T-helper 2 cell (primary cell): ENCODE data around the gene DOCK2.
"Not testable (repeated sequence)": the region's sequence is repeated elsewhere in the genome, so short reads cannot be mapped to it uniquely, and the experiment has no call there.

Source experiments
- DNase-seq, 5 experiments: peaks; one replicate each; pipeline versions ENCODE4 v3.0.0 to v3.0.0-alpha.2; 2012 to 2022
- total RNA-seq, 2 donors: gene quantifications; one replicate each; lab custom pipeline; 2026; lab: John Stamatoyannopoulos, UW

Gene DOCK2
- 483 to 500 reads per million in 2 donors for total RNA-seq

DNA sequence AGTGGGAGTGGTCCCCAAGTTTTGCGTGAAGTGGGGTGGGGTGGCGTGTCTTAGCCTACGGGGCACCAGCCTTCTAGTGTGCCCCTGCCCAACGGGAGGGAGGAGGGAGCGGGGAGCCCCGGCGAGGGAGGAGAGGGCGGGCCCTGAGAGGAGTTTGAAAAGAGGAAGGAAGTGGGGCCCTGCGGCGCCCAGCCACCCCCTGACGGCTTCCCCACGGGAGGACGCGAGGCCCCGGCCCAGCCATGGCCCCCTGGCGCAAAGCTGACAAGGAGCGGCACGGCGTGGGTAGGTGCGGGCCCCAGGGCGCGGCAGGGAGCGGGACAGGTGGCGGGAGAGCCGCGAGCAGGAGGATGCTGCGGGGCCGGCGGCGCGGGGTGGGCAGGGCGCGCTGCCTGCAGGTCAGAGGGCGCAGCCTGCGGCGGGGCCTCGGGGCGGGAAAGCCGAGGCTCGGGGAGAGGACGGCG, at the start of gene DOCK2:
TSS of gene DOCK2 (plus strand) at position 191 of the 464 bp plus-strand sequence. CDS start at position 243, 52 bp downstream.
- DNase-seq, result peak; percentile 30 to 88 (median 59)

DNA sequence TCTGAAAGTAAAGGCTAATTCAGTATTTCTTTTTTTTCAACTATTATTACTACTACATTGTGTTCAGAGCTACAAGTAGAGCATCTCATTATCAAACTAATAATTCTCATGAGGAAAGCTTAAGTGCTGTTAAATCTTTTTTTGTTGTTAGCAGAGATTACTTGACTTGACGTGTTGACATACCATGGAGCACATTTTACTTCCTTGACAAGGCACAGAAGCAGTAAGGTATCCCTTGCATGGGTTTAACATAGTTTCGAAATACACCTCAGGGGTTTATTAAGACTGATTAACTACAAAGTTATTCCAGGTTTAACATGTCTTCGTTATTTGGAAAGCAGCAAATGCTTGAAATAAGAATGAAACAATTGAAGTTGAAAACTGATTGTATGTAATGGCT, 46.5 kb upstream of the DOCK2 start:
- no peak for DNase-seq

DNA sequence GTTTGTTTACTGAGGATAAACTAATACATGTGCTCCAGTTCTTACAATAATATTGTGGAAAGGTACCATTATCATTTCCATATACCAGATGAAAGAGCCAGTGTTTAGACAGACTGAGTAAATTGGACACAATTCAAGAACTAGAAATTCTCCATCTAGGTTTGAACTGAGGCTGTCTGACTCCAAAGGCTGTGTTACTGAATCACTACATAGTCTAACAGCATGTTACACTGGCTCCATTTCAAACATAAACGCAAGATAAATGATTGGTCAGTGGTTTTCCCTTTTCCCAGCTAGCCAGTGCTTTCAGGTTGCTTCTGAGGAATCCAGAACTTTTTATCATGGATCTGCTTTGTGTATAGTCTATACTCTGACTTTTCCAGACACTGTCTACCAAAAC, 45.4 kb upstream of the DOCK2 start:
- DNase-seq, result no peak

DNA sequence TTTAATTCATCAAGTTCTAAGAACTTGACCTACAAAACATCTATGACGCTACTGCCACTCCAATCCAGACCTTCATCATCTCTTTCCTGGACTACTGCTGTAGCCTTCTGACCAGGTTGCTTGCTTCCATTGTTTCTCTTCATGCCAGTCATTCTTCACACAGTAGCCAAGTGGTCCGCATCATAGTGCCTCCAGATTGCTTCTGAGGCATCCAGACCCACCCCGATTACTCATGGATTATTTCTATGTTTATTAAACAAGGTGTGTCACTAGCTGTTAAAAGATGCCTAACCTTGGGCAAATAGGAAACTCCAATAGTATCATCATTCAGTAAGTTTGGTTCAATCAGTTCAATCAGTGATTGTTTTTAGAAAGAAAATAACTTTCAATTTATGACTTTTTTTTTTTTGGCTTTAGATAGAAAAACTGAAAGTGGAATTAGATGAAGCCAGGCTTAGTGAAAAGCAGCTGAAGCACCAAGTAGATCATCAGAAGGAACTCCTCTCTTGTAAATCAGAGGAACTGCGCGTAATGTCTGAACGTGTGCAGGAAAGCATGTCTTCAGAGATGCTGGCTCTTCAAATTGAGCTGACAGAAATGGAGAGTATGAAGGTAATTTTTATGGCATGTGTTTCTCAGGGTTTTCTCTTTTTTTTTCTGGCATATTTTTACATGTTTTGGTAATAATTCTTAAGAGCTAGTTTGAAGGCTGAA, 44.0 kb upstream of the DOCK2 start:
- DNase-seq, result no peak

DNA sequence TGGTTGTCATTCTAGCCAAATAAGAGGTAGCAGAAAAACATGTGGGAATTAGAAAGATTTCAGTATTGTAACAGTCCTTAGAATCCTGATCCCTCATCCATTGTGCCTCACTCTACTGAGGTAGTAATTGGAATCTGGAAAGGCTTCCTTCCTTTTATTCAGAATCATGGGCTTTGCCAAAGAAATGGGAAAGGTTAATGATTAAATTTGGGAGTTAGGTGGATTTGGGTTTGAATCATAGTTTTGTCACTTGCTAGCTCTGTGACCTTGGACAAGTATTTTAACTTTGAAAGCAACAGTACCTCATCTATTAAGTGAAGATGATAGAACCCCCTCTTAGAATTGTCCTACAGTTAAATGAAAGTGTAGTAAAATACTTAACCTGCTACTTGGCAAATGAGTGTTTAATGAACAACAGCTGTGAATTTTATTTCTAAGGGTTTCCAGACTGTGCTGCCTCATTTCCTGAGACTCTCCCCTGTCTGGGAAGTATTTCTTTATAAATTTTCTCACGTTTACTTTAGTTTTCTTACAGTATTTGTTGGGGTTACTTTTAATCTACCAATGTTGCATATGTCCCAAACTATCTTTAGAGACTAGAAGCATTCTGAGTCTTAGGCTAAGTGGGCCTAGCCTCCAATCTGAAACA, 41.8 kb upstream of the DOCK2 start:
- DNase-seq, result no peak

DNA sequence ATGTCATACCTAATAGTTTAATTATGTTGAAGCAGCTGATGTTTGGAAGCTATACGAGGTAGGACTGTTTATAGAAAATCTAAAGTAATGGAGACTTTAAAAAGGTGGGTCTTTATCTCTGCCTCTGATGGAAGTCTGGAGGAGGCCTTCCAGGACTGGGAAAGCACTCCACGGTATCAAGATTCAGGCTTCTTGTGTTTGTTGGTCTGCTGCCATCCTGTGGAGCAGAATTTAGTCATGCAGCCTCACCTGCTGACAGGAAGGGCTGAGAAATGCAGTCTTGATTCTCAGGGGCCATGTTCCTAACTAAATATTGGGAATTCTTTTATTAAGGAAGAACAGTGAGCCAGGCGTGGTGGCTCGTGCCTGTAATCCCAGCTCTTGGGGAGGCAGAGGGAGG, 37.6 kb upstream of the DOCK2 start:
- DNase-seq, result no peak

DNA sequence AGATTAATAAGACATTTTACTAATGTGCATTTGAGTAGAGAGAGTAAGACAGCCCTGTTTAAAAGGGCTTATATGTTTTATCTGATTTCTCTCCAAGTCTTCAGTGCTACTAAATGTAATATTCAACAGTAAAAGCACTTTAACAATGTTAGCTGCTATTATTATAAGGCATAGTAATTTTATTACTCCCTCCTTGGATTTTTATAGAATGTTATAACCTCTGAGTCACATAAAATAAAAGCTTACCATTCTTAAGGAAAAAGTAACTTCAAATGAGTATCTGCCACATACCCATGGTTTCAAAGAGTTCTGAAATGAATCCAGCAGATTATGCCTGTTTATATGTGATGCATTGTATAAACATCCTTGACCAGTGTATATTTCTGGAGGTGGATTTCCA, 34.5 kb upstream of the DOCK2 start:
- no peak for DNase-seq

DNA sequence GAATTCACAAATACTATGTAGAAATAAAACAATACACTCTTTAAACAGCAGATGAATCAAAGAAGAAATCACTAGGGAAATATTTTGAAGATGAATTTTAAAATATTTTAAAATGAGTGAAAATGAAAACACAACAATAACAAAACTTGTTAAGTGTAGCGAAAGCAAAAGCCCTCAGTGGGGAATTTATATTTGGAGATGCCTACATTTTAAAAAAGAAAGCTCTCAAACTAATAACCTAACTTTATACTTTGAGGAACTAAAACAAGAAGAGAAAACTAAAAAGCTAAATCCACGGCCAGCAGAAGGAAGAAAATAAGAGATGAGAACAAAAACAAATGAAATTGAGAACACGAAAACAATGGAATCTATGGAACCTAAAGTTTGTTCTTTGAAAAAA, 30.8 kb upstream of the DOCK2 start:
- DNase-seq, result no peak

DNA sequence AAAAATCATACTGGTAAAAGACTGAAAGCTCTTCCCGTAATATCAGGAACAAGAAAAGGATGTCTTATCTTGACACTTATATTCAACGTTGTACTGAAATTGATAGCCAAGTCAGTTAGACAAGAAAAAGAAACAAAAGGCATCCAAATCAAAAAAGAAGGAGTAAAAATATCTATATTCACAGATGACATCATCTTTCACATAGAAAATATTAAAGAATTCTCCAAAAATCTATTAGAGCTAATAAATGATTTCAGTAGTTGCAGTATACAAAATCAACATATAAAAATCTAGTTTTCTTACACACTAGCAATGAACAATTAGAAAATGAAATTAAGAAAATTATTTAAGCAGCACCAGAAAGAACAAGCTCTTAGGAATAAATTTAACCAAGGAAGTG, 29.2 kb upstream of the DOCK2 start:
- no peak for DNase-seq

DNA sequence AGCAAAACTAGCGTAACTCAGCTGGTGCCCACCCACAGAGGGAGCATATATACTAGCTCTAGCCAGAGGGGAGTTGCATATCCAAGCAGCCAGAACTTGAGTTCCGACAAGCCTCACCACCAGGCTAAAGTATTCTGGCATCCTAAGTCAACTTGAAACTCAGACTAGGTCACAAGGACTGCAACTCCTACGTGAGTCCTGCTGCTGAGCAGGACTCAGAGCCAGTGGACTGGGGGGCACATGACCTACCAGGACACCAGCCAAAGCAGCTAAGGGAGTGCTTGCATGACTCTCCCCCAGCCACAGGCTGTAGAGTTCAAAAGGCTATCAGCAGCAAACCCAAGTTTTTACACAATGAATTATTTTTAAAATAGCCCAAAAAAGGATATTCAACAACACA, 27.4 kb upstream of the DOCK2 start:
- DNase-seq, result no peak

DNA sequence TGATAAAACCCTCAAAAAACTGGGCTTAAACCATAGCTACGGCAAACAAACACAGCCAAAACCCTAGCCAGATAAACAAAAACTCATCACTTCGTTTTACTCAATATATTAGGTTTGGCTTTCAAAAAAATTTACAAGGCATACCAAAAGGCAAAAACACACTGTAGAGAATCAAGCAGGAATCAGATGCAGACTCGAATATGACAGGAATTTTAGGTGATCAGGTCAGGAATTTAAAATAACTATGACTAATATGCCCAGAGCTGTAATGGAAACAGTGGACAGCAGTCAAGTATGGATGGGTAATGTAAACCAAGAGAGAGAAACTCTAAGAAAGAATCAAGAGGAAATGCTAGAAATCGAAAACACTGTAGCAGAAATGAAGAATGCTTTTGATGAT, 26.5 kb upstream of the DOCK2 start:
- no peak for DNase-seq

DNA sequence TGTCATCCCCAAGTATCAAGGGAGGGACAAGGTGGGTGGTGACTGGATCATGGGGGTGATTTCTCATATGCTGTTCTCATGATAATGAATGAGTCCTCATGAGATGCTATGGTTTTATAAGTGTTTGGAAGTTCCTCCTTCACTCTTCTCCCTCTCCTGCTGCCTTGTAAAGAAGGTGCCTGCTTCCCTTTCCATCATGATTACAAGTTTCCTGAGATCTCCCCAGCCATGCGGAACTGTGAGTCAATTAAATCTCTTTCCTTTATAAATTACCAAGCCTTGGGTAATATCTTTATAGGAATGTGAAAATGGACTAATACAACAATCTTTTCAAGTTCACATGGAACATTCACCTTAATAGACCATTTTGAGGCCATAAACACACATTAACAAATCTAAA, 21.5 kb upstream of the DOCK2 start:
- no peak for DNase-seq

DNA sequence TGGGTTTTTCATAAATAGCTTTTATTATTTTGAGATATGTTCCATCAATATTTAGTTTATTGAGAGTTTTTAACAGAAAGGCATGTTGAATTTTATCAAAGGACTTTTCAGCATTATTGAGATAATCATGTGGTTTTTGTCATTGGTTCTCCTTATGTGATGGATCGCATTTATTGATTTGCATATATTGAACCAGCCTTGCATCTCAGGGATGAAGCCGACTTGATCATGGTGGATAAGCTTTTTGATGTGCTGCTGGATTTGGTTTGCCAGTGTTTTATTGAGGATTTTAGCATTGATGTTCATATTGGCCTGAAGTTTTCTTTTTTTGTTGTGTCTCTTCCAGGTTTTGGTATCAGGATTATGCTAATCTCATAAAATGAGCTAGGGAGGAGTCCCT, 12.8 kb upstream of the DOCK2 start:
- DNase-seq, result not testable (repeated sequence)

DNA sequence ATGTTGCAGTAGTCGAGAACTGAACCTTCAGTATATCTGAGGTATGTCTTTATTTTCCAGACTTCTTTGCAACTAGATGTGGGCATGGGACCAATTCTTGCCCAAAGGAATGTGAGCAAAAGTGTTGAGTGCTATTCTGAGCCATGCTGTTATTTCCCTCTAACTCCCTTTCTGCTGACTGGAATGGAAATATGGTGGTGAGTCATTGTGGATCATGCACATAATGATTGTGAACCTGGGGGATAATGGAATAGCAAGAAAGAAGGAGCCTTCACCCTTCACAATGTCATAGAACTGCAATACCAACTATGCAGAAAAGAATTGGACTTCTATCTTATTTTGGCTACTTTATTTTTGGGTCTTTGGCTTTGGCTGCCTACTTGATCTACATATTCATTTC, 10.3 kb upstream of the DOCK2 start:
- no peak for DNase-seq

DNA sequence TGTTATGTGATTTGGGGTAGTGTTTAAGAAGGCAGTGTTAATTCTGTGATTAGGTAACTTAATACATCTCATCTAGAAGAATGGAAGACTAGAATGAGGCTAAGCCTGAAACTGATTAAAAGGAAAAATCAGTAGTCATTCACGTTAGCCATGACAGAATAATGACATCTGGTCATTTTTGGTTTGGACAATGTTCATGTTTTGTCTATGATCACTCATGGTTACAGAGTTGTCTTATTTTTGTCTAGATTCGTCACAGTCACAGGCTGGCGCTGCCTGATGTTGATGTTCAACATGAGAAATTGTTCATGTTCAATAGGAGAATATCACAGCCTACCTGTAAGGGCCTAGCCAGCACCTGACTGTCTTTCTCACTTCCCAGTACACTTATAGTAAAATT, 9.5 kb upstream of the DOCK2 start:
- DNase-seq, result no peak

DNA sequence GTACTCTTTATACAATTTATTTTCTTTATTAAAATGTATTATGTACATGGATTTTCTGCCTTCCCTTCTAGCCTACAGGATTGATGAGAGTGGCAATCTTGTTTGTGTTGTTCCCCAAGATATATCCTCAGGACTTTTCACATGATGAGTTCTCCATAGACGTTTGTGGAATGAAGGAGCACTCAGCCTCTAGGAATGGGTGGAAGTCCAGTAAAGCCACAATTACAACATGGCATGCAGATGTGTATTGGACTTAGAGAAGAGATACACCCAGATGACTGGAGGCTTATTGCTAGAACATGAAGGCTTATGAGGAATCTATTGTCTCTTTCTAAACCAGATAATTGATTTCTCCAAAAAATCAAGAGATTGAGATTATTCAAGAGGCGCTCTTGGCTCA, 8.2 kb upstream of the DOCK2 start:
- no peak for DNase-seq

DNA sequence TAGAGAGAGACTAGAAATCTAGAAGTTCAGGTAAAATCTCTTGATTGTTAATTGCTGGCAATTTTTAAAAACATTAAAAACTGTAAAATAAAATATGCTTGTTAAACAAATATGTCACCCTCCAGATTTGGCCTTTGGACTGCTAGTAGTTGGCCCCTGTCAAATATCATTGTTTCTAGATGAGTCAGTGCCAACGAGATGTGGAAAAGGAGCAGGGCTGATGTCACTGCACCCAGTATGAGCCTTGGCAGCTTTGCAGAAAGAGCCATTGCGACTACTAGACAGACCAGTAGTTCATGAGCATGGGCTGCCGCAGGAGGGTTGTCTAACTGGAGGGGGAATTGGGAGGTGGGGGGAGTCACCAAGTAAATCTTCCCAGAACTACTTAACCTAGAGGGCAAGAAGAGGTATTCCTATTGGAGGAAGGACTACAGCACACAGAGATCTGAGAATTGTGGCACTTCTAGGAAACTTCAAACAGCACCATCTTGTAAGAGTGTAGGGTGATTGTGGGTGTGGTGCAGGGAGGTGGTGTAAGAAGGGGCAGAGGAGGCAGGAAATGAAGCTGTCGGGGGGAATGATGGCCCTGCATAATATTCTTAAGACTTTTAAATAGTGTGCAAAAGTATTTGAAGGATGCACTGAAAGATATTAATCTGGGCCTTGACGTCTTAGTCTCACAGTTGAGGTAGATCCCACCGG, 7.1 kb upstream of the DOCK2 start:
- DNase-seq, result peak in 1 of 5 experiments; percentile 58

DNA sequence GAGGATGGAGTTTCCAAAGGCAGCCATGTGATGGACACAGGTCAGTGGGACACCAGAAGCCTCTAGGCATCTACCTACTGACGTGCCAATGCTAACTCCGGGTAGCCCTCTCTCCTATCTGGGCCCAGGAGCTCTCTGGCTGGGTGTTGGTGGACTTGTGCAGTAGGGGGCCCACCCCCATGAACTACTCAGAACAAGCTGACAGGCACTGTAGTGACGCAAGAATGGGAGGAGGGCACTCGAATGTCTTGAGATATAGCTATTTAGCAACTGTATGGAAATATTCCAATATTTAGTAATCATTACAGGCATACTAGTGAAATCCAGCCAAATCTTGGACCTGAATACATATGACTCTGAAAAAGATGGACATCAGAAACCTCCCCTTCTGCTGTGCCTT, 5.7 kb upstream of the DOCK2 start:
- DNase-seq, result no peak

DNA sequence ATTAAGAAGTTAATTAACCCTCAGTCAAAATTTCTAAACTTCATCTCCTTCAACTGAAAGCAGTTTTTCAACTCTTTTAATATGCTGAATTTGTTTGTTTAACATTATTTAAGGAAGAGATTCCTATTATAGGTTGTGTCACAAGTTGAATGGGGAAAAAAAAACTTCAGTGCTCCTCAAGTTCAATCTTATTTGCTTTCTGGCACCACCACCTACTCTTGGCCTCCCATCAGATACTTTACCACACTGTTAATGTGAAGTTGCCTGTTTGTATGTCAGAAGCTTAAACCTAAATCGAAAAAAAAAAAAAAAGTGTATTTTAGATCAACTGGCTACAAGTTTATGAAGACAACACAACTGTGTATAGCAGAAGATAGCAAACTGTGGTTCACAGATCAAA, 4.1 kb upstream of the DOCK2 start:
- DNase-seq, result no peak

DNA sequence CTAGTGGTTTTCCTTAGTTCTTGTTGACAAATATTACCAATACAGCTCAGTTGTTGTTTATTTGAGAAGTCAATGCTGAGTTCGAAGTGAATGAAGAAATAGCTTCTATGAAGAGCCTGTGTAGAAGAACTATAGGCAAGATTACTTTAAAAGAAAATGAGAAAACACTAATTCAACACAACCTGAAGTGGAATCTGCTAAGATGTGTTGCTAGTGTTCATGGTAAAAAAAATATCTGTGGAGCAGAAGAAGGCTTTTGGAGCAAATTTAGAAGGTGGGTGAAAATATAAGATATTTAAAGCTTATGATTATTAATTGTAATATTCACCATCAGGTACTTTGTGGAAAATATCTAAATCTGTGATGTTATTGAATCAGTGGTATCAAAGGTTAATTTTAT, 2.5 kb upstream of the DOCK2 start:
- no peak for DNase-seq

DNA sequence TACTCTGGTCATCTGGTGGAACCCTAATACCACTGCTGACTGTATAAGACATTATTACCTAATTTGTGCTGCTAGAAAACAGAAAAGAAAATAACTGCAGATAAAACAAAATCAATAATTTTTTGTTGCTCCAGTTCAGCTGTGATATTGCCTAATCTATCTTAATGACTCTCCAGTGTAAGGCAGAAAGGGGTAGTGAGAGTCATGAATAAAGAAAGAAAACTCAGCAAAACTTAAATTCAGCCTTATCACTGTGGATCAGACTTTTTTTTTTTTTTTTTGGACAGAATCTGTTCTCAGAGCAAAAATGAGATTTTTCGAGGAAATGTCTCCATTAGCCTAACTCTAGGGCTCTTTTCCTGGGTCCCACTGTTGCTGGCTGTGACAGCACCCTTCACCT, 1.1 kb upstream of the DOCK2 start:
- no peak for DNase-seq

DNA sequence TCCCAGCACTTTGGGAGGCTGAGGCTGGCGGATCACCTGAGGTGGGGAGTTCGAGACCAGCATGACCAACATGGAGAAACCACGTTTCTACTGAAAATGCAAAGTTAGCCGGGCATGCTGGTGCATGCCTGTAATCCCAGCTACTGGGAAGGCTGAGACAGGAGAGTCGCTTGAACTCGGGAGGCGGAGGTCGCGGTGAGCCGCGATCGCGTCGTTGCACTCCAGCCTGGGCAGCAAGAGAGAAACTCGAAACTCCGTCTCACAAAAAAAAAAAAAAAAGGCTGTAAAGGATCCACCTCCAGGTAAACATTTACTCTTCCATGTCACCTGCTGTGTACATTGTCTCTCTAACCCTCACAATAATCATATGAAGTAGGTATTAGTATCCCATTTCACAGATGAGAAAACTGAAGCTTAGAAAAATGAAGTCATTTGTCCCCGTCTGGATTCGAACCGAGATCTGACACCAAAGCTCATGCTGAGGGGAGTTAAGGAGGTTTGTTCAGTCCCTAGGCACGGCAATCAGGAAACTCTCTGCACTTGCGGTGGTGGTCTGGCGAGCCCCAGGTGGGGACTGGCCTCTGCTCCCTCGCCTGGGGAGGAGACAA, 494 bp upstream of the DOCK2 start:
- DNase-seq, result no peak

DNA sequence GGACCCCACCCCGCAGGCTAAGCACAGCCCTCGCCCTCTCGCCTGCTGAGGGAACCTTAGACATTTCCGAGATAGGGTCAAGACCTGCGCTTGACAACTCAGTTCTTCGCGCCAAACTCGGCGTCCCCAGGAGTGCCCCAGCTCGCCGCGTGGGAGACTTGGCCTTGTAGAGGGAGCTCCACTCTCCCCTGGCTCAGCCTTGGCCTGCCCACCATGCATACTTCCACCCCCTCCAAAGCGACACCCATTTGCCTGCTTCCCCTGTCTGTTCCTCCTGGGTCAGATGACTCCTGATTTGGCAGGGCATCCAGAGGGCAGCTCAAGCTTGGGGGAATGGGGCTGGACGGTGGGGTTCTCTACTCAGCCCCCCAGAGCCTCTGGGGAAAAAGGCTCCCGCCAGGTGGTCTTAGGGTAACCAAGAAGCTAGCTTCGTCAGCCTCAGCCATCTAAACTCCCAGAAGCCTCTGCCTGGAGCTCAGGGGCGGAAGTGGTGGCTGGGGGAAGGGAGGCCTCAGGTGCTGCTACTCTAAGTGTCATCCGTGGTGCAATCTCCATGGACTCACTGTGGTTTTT, 560 bp downstream of the DOCK2 start:
- peak; percentile 35 to 94 (median 55) for DNase-seq
